IPS-11a (cell line): ENCODE measurements around the gene ACTR3C.
"Not testable (repeated sequence)": the region's sequence is repeated elsewhere in the genome, so short reads cannot be mapped to it uniquely, and the experiment has no call there.

Source experiments
- H3K4me3 ChIP-seq: one replicate; pipeline ENCODE4 v1.5.1; 2013; ENCODE audit warnings: low read depth, low read length, control low read depth

The ACTR3C gene

GRCh38 chr7:150314639-150315239 lies 8.6 kb downstream of the ACTR3C start:
- H3K4me3 ChIP-seq: no peak overlapping the region

GRCh38 chr7:150313870-150314269 lies 9.5 kb downstream of the ACTR3C start:
- H3K4me3 ChIP-seq: no peak overlapping the region

- no peak overlapping the region for H3K4me3 ChIP-seq
Measured at GRCh38 chr7:150313367-150313809, 10.0 kb downstream of the ACTR3C start.

GRCh38 chr7:150312649-150313366 lies 10.5 kb downstream of the ACTR3C start:
- not testable (repeated sequence) for H3K4me3 ChIP-seq

- H3K4me3 ChIP-seq: no peak overlapping the region
Measured at GRCh38 chr7:150311711-150312110, 11.6 kb downstream of the ACTR3C start.

GRCh38 chr7:150311146-150311545 lies 12.2 kb downstream of the ACTR3C start:
- H3K4me3 ChIP-seq: no peak overlapping the region

GRCh38 chr7:150308575-150308974 lies 14.8 kb downstream of the ACTR3C start:
- H3K4me3 ChIP-seq: no peak overlapping the region

- H3K4me3 ChIP-seq: no peak overlapping the region
Measured at GRCh38 chr7:150307904-150308303, 15.4 kb downstream of the ACTR3C start.

GRCh38 chr7:150307129-150307528 lies 16.2 kb downstream of the ACTR3C start:
- no peak overlapping the region for H3K4me3 ChIP-seq

- H3K4me3 ChIP-seq: not testable (repeated sequence)
Measured at GRCh38 chr7:150306377-150306776, 17.0 kb downstream of the ACTR3C start.

- not testable (repeated sequence) for H3K4me3 ChIP-seq
Measured at GRCh38 chr7:150305903-150306284, 17.5 kb downstream of the ACTR3C start.

GRCh38 chr7:150305259-150305902 lies 18.0 kb downstream of the ACTR3C start:
- not testable (repeated sequence) for H3K4me3 ChIP-seq

GRCh38 chr7:150304499-150305258 lies 18.7 kb downstream of the ACTR3C start:
- H3K4me3 ChIP-seq: not testable (repeated sequence)

- not testable (repeated sequence) for H3K4me3 ChIP-seq
Measured at GRCh38 chr7:150302908-150303310, 20.4 kb downstream of the ACTR3C start.

GRCh38 chr7:150297978-150298377 lies 25.4 kb downstream of the ACTR3C start:
- not testable (repeated sequence) for H3K4me3 ChIP-seq

- not testable (repeated sequence) for H3K4me3 ChIP-seq
Measured at GRCh38 chr7:150296802-150297201, 26.5 kb downstream of the ACTR3C start.

- not testable (repeated sequence) for H3K4me3 ChIP-seq
Measured at GRCh38 chr7:150295614-150296013, 27.7 kb downstream of the ACTR3C start.

GRCh38 chr7:150295027-150295426 lies 28.3 kb downstream of the ACTR3C start:
- not testable (repeated sequence) for H3K4me3 ChIP-seq

GRCh38 chr7:150290317-150290716 lies 33.0 kb downstream of the ACTR3C start:
- not testable (repeated sequence) for H3K4me3 ChIP-seq

GRCh38 chr7:150288816-150289215 lies 34.5 kb downstream of the ACTR3C start:
- not testable (repeated sequence) for H3K4me3 ChIP-seq

GRCh38 chr7:150287815-150288214 lies 35.5 kb downstream of the ACTR3C start:
- H3K4me3 ChIP-seq: not testable (repeated sequence)
